SK-N-SH (cell line): ENCODE measurements around the gene KIF16B. TPM values are rescaled to one million over a fixed set of nuclear protein-coding genes. Genes with fewer than 3 reads are reported as not detected.

Experiments used
- CTCF ChIA-PET: fragments of 300-600, 350-600 bp; formaldehyde crosslinking; extraction: SDS; loops from one replicate; lab custom pipeline; 2021; lab: Yijun Ruan, JAX
- POLR2A ChIA-PET: fragments of 350-600 bp; sonication (Branson Sonifier 250); formaldehyde crosslinking; extraction: SDS; loops from one replicate; lab custom pipeline; 2020; ENCODE audit warnings: antibody characterized with exemption, inconsistent platforms; lab: Yijun Ruan, JAX
- DNase-seq: peaks from one replicate; pipeline ENCODE4 v3.0.0; 2012
- H2AFZ ChIP-seq: fragments of 200-600 bp; sonication (generic); 2 replicates; pipeline ENCODE4 v1.8.1; 2016; ENCODE audit warnings: antibody characterized with exemption, mild to moderate bottlenecking, low read depth
- H3F3A ChIP-seq: fragments of 200-600 bp; sonication (generic); replicated peaks from 2 replicates; pipeline ENCODE3; 2016; ENCODE audit warnings: antibody characterized with exemption, mild to moderate bottlenecking; ENCODE audit not compliant: insufficient read depth
- H3K27ac ChIP-seq, 2 experiments: fragments of 200-500 bp in 1 of 2; fragments of 200-600 bp in 1 of 2; sonication (Bioruptor generic) in 1 of 2; sonication (generic), shearing (Covaris generic) in 1 of 2; 2 replicates each; pipeline versions ENCODE4 v1.5.1 to v1.6.1; 2014 to 2016; ENCODE audit warnings: low read depth in 2 of 2, inconsistent platforms in 1 of 2, low read length in 1 of 2, mild to moderate bottlenecking in 1 of 2, mixed read lengths in 1 of 2
- H3K27me3 ChIP-seq: fragments of 200-600 bp; sonication (generic), shearing (Covaris generic); 2 replicates; pipeline ENCODE4 v1.6.1; 2016; ENCODE audit warnings: mixed run types; ENCODE audit not compliant: insufficient read depth
- H3K36me3 ChIP-seq, 2 experiments: fragments of 200-500 bp in 1 of 2; fragments of 200-600 bp in 1 of 2; sonication (Bioruptor generic) in 1 of 2; sonication (generic) in 1 of 2; replicated peaks in 1 of 2; 2 replicates each; pipeline versions ENCODE3 to v1.5.1; 2014 to 2016; ENCODE audit warnings: low read length in 1 of 2, mild to moderate bottlenecking in 1 of 2; ENCODE audit not compliant: insufficient read depth in 2 of 2, control insufficient read depth in 1 of 2
- H3K4me1 ChIP-seq, 2 experiments: fragments of 200-500 bp in 1 of 2; fragments of 200-600 bp in 1 of 2; sonication (Bioruptor generic) in 1 of 2; sonication (generic), shearing (Covaris generic) in 1 of 2; 2 replicates each; pipeline versions ENCODE4 v1.5.1 to v1.6.1; 2014 to 2016; ENCODE audit warnings: low read depth in 1 of 2, low read length in 1 of 2, mixed run types in 1 of 2; ENCODE audit not compliant: insufficient read depth in 2 of 2, control insufficient read depth in 1 of 2
- H3K4me2 ChIP-seq: fragments of 200-600 bp; sonication (generic), shearing (Covaris generic); 2 replicates; pipeline ENCODE4 v1.6.1; 2017; ENCODE audit warnings: mixed run types
- H3K4me3 ChIP-seq, 2 experiments: fragments of 200-500 bp in 1 of 2; fragments of 200-600 bp in 1 of 2; sonication (Bioruptor generic) in 1 of 2; sonication (generic), shearing (Covaris generic) in 1 of 2; 2 replicates each; pipeline versions ENCODE4 v1.5.1 to v1.8.1; 2014 to 2016; ENCODE audit warnings: low read depth in 2 of 2, inconsistent platforms in 1 of 2, low read length in 1 of 2, mild to moderate bottlenecking in 1 of 2, mixed read lengths in 1 of 2, moderate library complexity in 1 of 2
- H3K79me2 ChIP-seq: fragments of 200-600 bp; sonication (generic); 2 replicates; pipeline ENCODE4 v1.8.1; 2017; ENCODE audit warnings: mild to moderate bottlenecking; ENCODE audit not compliant: insufficient read depth
- H3K9ac ChIP-seq: fragments of 200-600 bp; sonication (generic); 2 replicates; pipeline ENCODE4 v1.6.1; 2017; ENCODE audit warnings: mixed run types
- H3K9me2 ChIP-seq: fragments of 200-600 bp; sonication (generic); 2 replicates; pipeline ENCODE4 v1.6.1; 2017; ENCODE audit warnings: mixed run types
- H3K9me3 ChIP-seq: fragments of 200-600 bp; sonication (generic); 2 replicates; pipeline ENCODE4 v1.6.1; 2017; ENCODE audit warnings: mixed run types, mild to moderate bottlenecking, moderate library complexity
- H4K20me1 ChIP-seq: fragments of 200-600 bp; sonication (generic); 2 replicates; pipeline ENCODE4 v1.6.1; 2017; ENCODE audit warnings: mild to moderate bottlenecking, mixed run types; ENCODE audit not compliant: insufficient read depth
- CHD2 ChIP-seq: fragments of 150-350 bp; IDR thresholded peaks from 2 replicates; pipeline ENCODE4 v1.6.1; 2018; ENCODE audit warnings: low read length; ENCODE audit not compliant: partially characterized antibody
- CTCF ChIP-seq: fragments of 200-600 bp; sonication (generic); IDR thresholded peaks from 2 replicates; pipeline ENCODE4 v1.6.1; 2017; ENCODE audit warnings: antibody characterized with exemption, mild to moderate bottlenecking, moderate library complexity
- ELF1 ChIP-seq: IDR thresholded peaks from 2 replicates; pipeline ENCODE4 v1.4.0; 2012
- EP300 ChIP-seq, 2 experiments: IDR thresholded peaks; 2 replicates each; pipeline versions ENCODE4 v1.4.0 to v1.6.1; 2012; ENCODE audit warnings: borderline replicate concordance in 1 of 2, low read depth in 1 of 2, low read length in 1 of 2
- EZH2phosphoT487 ChIP-seq: fragments of 200-600 bp; sonication (generic); IDR thresholded peaks from 2 replicates; pipeline ENCODE4 v1.6.1; 2017; ENCODE audit warnings: low read depth, mixed run types, mild to moderate bottlenecking, antibody characterized with exemption, moderate library complexity, borderline replicate concordance
- FOSL2 ChIP-seq: IDR thresholded peaks from 2 replicates; pipeline ENCODE4 v1.4.0; 2012; ENCODE audit warnings: low read depth, mild to moderate bottlenecking, moderate library complexity, borderline replicate concordance
- FOXJ3 ChIP-seq: sonication (generic); formaldehyde crosslinking; IDR thresholded peaks from 2 replicates; pipeline ENCODE4 v1.5.1; 2020; ENCODE audit warnings: mild to moderate bottlenecking, missing genetic modification reagents
- FOXM1 ChIP-seq: IDR thresholded peaks from 2 replicates; pipeline ENCODE4 v1.4.0; 2012; ENCODE audit warnings: low read depth, mild to moderate bottlenecking
- GABPA ChIP-seq: IDR thresholded peaks from 2 replicates; pipeline ENCODE4 v1.4.0; 2012; ENCODE audit warnings: low read depth, mild to moderate bottlenecking
- JUND ChIP-seq: IDR thresholded peaks from 2 replicates; pipeline ENCODE4 v1.4.0; 2012
- MEF2A ChIP-seq: IDR thresholded peaks from 2 replicates; pipeline ENCODE4 v1.4.0; 2012; ENCODE audit warnings: low read depth, borderline replicate concordance
- NFIC ChIP-seq: IDR thresholded peaks from 2 replicates; pipeline ENCODE4 v1.4.0; 2012; ENCODE audit warnings: borderline replicate concordance
- NRF1 ChIP-seq: IDR thresholded peaks from 2 replicates; pipeline ENCODE4 v1.6.1; 2012; ENCODE audit warnings: low read depth, mild to moderate bottlenecking, low read length
- PBX3 ChIP-seq: IDR thresholded peaks from 2 replicates; pipeline ENCODE4; 2012
- REST ChIP-seq: IDR thresholded peaks from 2 replicates; pipeline ENCODE4 v1.6.1; 2012; ENCODE audit warnings: mild to moderate bottlenecking, low read depth, low read length, moderate library complexity
- RXRA ChIP-seq: IDR thresholded peaks from 2 replicates; pipeline ENCODE4 v1.4.0; 2012; ENCODE audit warnings: low read depth, mild to moderate bottlenecking, borderline replicate concordance
- SIN3A ChIP-seq: IDR thresholded peaks from 2 replicates; pipeline ENCODE4 v1.6.1; 2012; ENCODE audit warnings: low read depth, mild to moderate bottlenecking, low read length, moderate library complexity, borderline replicate concordance
- SMC3 ChIP-seq: IDR thresholded peaks from 2 replicates; pipeline ENCODE4 v1.6.1; 2012; ENCODE audit warnings: low read depth, low read length, improper control_type of control experiment
- TAF1 ChIP-seq: IDR thresholded peaks from 2 replicates; pipeline ENCODE4 v1.6.1; 2012; ENCODE audit warnings: low read depth, mild to moderate bottlenecking, low read length, moderate library complexity, borderline replicate concordance
- USF2 ChIP-seq: fragments of 150-350 bp; IDR thresholded peaks from 2 replicates; pipeline ENCODE4 v1.6.1; 2017; ENCODE audit warnings: antibody characterized with exemption, low read length, low read depth, borderline replicate concordance
- WGBS: methylation state at CpG from one replicate; pipeline ENCODE4 v1.1.6; 2017; ENCODE audit warnings: low lambda C conversion rate; 5-methylcytosine and 5-hydroxymethylcytosine counted together
- polyA plus RNA-seq, 3 experiments: library from polyadenylated mRNA; depleted of rRNA; stranded (reverse); fragments of >200 nt; gene quantifications; 2 replicates each; pipeline ENCODE4 v1.2.3, GENCODE V29; 2012

The KIF16B gene
- polyA plus RNA-seq, 1 of the 3 experiments (the other 2 are of a cell fraction): 3.3 TPM

- Histone ChIP-seq H3K4me2 (no peak overlapping the region), H3K27ac (peak overlapping the region in 1 of 2 experiments; percentile 79; a peak in 1 of 4 replicates), H3K36me3 (no peaks in the 10 kb centered on the region), H3K9ac (no peak overlapping the region), H3K9me2 (no peaks in the 10 kb centered on the region), H3F3A (no peaks in the 10 kb centered on the region), H3K79me2 (no peaks in the 10 kb centered on the region), H3K4me1 (peaks cover 0 to 25% of the 10 kb centered on the region in 2 experiments; a peak in 2 of 4 replicates), H3K4me3 (no peak overlapping the region), H3K9me3 (no peaks in the 10 kb centered on the region), H2AFZ (no peak overlapping the region), H4K20me1 (no peaks in the 10 kb centered on the region), H3K27me3 (no peaks in the 10 kb centered on the region)
- ChIA-PET POLR2A (no interaction called here), CTCF (interaction anchor here (1.6 kb wide), 1 partner anchor 30 kb away, joined by 5 read pairs; no protein-coding TSS in a partner anchor)
- no peak for DNase-seq
- 88% methylated on average over 3 of the region's 3 CpGs for WGBS
- no peak for TF ChIP-seq TAF1
- no peak for TF ChIP-seq ELF1
- TF ChIP-seq EZH2phosphoT487: no peak
- TF ChIP-seq JUND: no peak
Observed at GRCh38 chr20:16445482-16445881, 127.8 kb downstream of the KIF16B start.

- peaks cover 0 to 25% of the 10 kb centered on the region in 2 experiments; a peak in 2 of 4 replicates for H3K4me1 ChIP-seq
- ChIA-PET POLR2A (no interaction called here), CTCF (no interaction called here)
- no peak overlapping the region for H2AFZ ChIP-seq
- no peaks in the 10 kb centered on the region for H3K79me2 ChIP-seq
- TF ChIP-seq CHD2: no peak
- TF ChIP-seq EP300 (IDR thresholded peaks at IDR 0.05; ENCODE audit: borderline replicate concordance in 1 of 2, low read depth in 1 of 2, low read length in 1 of 2): no peak
- no peak for TF ChIP-seq RXRA
- TF ChIP-seq SMC3: no peak
- TF ChIP-seq SIN3A: no peak
- TF ChIP-seq REST: no peak
- TF ChIP-seq ELF1: no peak
- no peak for TF ChIP-seq TAF1
- no peak for TF ChIP-seq USF2
- no peak for TF ChIP-seq JUND
- no peak for TF ChIP-seq NFIC
- no peak for TF ChIP-seq EZH2phosphoT487
- TF ChIP-seq CTCF: no peak
- TF ChIP-seq FOSL2: no peak
- no peak for TF ChIP-seq PBX3
- TF ChIP-seq FOXJ3: no peak
- TF ChIP-seq GABPA: no peak
- no peak for TF ChIP-seq MEF2A
- TF ChIP-seq NRF1: no peak
- TF ChIP-seq FOXM1: no peak
- WGBS: 88% methylated on average over 6 of the region's 6 CpGs
- H3K4me2 ChIP-seq: no peak overlapping the region
- no peaks in the 10 kb centered on the region for H3K36me3 ChIP-seq
- H3K4me3 ChIP-seq: no peak overlapping the region
- H3K9me3 ChIP-seq: no peaks in the 10 kb centered on the region
- no peaks in the 10 kb centered on the region for H3K9me2 ChIP-seq
- H4K20me1 ChIP-seq: no peaks in the 10 kb centered on the region
- H3K9ac ChIP-seq: no peak overlapping the region
- peak overlapping the region in 1 of 2 experiments; percentile 53; a peak in 2 of 4 replicates for H3K27ac ChIP-seq
- DNase-seq: no peak
- no peaks in the 10 kb centered on the region for H3F3A ChIP-seq
- H3K27me3 ChIP-seq: no peaks in the 10 kb centered on the region
Observed at GRCh38 chr20:16444057-16444777, 129.0 kb downstream of the KIF16B start.
